HCT116 (cell line): ENCODE data around the gene PTPRA. TPM values are rescaled to one million over a fixed set of nuclear protein-coding genes. Genes with fewer than 3 reads are reported as not detected.

Experiments used
- ATAC-seq: fragments of 200-7000 bp; cut with Tn5 transposase; 2 replicates; pipeline ENCODE4 v1.9.1; 2020; ENCODE audit warnings: mild to moderate bottlenecking, moderate library complexity
- BruUV-seq: library from RNA; stranded (reverse); fragments of 400-500 nt; replicated peaks from 2 replicates; lab custom pipeline; 2021; lab: Mats Ljungman, UMichigan
- CTCF ChIA-PET: fragments of 300-600 bp; sonication (Branson Sonifier 250); formaldehyde crosslinking; loops from one replicate; lab custom pipeline; 2021; ENCODE audit warnings: antibody characterized with exemption; lab: Charles Lee
- POLR2A ChIA-PET: fragments of 300-600, 350-600 bp; sonication (Branson Sonifier 250); formaldehyde crosslinking; loops from one replicate; lab custom pipeline; 2021; ENCODE audit warnings: antibody characterized with exemption; lab: Charles Lee
- RAD21 ChIA-PET, 2 experiments: fragments of 300-600 bp; sonication (Branson Sonifier 250); formaldehyde crosslinking; loops; one replicate each; lab custom pipeline; 2023; ENCODE audit warnings: low total read pairs in 2 of 2; ENCODE audit not compliant: uncharacterized antibody in 2 of 2, unreplicated experiment in 2 of 2, low non-redundant PET in 1 of 2; lab: Charles Lee
- DNase-seq: peaks from one replicate; pipeline ENCODE4 v3.0.0-alpha.2; 2010; ENCODE audit warnings: low read depth, low spot score
- H2AFZ ChIP-seq: fragments of 200-600 bp; shearing (Covaris generic), sonication (generic); 2 replicates; pipeline ENCODE4 v1.6.1; 2017; ENCODE audit warnings: low read depth, mixed run types, mixed read lengths, antibody characterized with exemption, low read length; ENCODE audit not compliant: poor library complexity, severe bottlenecking
- H3K27ac ChIP-seq: 2 replicates; pipeline ENCODE4 v1.5.1; 2012; ENCODE audit warnings: low read depth, low read length
- H3K27me3 ChIP-seq: fragments of 200-600 bp; sonication (generic); 2 replicates; pipeline ENCODE4 v1.6.1; 2016; ENCODE audit warnings: mixed run types, low read length, mixed read lengths; ENCODE audit not compliant: insufficient read depth
- H3K36me3 ChIP-seq, 2 experiments: fragments of 200-500 bp in 1 of 2; fragments of 200-600 bp in 1 of 2; sonication (Bioruptor generic) in 1 of 2; sonication (generic) in 1 of 2; 2 replicates each; pipeline versions ENCODE4 v1.5.1 to v1.6.1; 2014 to 2016; ENCODE audit warnings: low read length in 2 of 2, inconsistent platforms in 1 of 2, mixed read lengths in 1 of 2, mixed run types in 1 of 2; ENCODE audit not compliant: insufficient read depth in 2 of 2, control insufficient read depth in 1 of 2
- H3K4me1 ChIP-seq, 2 experiments: fragments of 200-600 bp in 1 of 2; sonication (generic) in 1 of 2; 2 replicates each; pipeline versions ENCODE4 v1.5.1 to v1.6.1; 2012 to 2017; ENCODE audit warnings: low read length in 2 of 2, inconsistent platforms in 1 of 2, mild to moderate bottlenecking in 1 of 2, mixed read lengths in 1 of 2, mixed run types in 1 of 2, moderate library complexity in 1 of 2; ENCODE audit not compliant: insufficient read depth in 2 of 2, control insufficient read depth in 1 of 2
- H3K4me2 ChIP-seq: fragments of 200-600 bp; sonication (generic); 2 replicates; pipeline ENCODE4 v1.6.1; 2017; ENCODE audit warnings: mixed run types, low read length, mixed read lengths
- H3K4me3 ChIP-seq, 2 experiments: fragments of 200-600 bp in 1 of 2; sonication (generic) in 1 of 2; replicated peaks in 1 of 2; 2 replicates each; pipeline ENCODE4 v1.5.1; 2011 to 2016; ENCODE audit warnings: low read length in 2 of 2, control low read depth in 1 of 2, low read depth in 1 of 2, mild to moderate bottlenecking in 1 of 2, mixed read lengths in 1 of 2, mixed run types in 1 of 2
- H3K79me2 ChIP-seq: fragments of 200-600 bp; sonication (generic); 2 replicates; pipeline ENCODE4 v1.6.1; 2017; ENCODE audit warnings: mild to moderate bottlenecking, mixed run types, low read length, moderate library complexity, mixed read lengths; ENCODE audit not compliant: insufficient read depth
- H3K9ac ChIP-seq: fragments of 200-600 bp; sonication (generic); 2 replicates; pipeline ENCODE4 v1.6.1; 2016; ENCODE audit warnings: low read length, mixed read lengths
- H3K9me2 ChIP-seq: fragments of 200-600 bp; sonication (generic), shearing (Covaris generic); 2 replicates; pipeline ENCODE4 v1.6.1; 2017; ENCODE audit warnings: mixed run types, mild to moderate bottlenecking, moderate library complexity; ENCODE audit not compliant: insufficient read depth
- H3K9me3 ChIP-seq, 2 experiments: fragments of 200-500 bp in 1 of 2; fragments of 200-600 bp in 1 of 2; sonication (Bioruptor generic) in 1 of 2; sonication (generic) in 1 of 2; 2 replicates each; pipeline ENCODE4 v1.6.1; 2014 to 2017; ENCODE audit warnings: low read length in 2 of 2, mixed read lengths in 2 of 2, inconsistent platforms in 1 of 2, low read depth in 1 of 2, mild to moderate bottlenecking in 1 of 2, mixed run types in 1 of 2, moderate library complexity in 1 of 2; ENCODE audit not compliant: control insufficient read depth in 1 of 2, insufficient read depth in 1 of 2
- H4K20me1 ChIP-seq: fragments of 200-600 bp; sonication (generic), shearing (Covaris generic); 2 replicates; pipeline ENCODE4 v1.6.1; 2017; ENCODE audit warnings: mixed run types, mild to moderate bottlenecking, moderate library complexity; ENCODE audit not compliant: insufficient read depth
- CBX3 ChIP-seq: IDR thresholded peaks from 2 replicates; pipeline ENCODE4 v1.6.1; 2012; ENCODE audit warnings: low read depth
- ELF1 ChIP-seq: IDR thresholded peaks from 2 replicates; pipeline ENCODE4 v1.6.1; 2012; ENCODE audit warnings: low read depth, borderline replicate concordance
- EZH2 ChIP-seq: fragments of 200-600 bp; sonication (generic); IDR thresholded peaks from 2 replicates; pipeline ENCODE4 v1.6.1; 2017; ENCODE audit warnings: antibody characterized with exemption, mixed run types
- EZH2phosphoT487 ChIP-seq: fragments of 200-600 bp; IDR thresholded peaks from 2 replicates; pipeline ENCODE4 v1.6.1; 2018; ENCODE audit warnings: antibody characterized with exemption, borderline replicate concordance
- JUND ChIP-seq: IDR thresholded peaks from 2 replicates; pipeline ENCODE4 v1.6.1; 2012
- MAX ChIP-seq: IDR thresholded peaks from 2 replicates; pipeline ENCODE4 v1.6.1; 2012
- POLR2A ChIP-seq: IDR thresholded peaks from 2 replicates; pipeline ENCODE4 v1.7.0; 2011; ENCODE audit warnings: borderline replicate concordance; ENCODE audit not compliant: insufficient read depth, insufficient read length; ENCODE audit errors: extremely low read depth
- RAD21 ChIP-seq: IDR thresholded peaks from 2 replicates; pipeline ENCODE4 v1.6.1; 2012; ENCODE audit warnings: low read depth, mild to moderate bottlenecking
- SRF ChIP-seq: IDR thresholded peaks from 2 replicates; pipeline ENCODE4 v1.6.1; 2012; ENCODE audit warnings: low read depth
- TCF7L2 ChIP-seq: IDR thresholded peaks from 2 replicates; pipeline ENCODE4 v1.7.0; 2011; ENCODE audit warnings: borderline replicate concordance, inconsistent platforms; ENCODE audit not compliant: insufficient read depth, insufficient read length; ENCODE audit errors: extremely low read depth
- YY1 ChIP-seq: IDR thresholded peaks from 2 replicates; pipeline ENCODE4 v1.6.1; 2011; ENCODE audit warnings: low read length, low read depth, moderate library complexity, mild to moderate bottlenecking; ENCODE audit not compliant: insufficient replicate concordance; ENCODE audit errors: extremely low read depth
- ZBTB33 ChIP-seq: IDR thresholded peaks from 2 replicates; pipeline ENCODE4 v1.6.1; 2011; ENCODE audit warnings: mild to moderate bottlenecking, low read length, moderate library complexity; ENCODE audit not compliant: insufficient replicate concordance; ENCODE audit errors: extremely low read depth
- ZNF274 ChIP-seq: fragments of 200-500 bp; sonication (Bioruptor generic); IDR thresholded peaks from 2 replicates; pipeline ENCODE4 v1.6.1; 2014; ENCODE audit warnings: mild to moderate bottlenecking, low read depth, low read length, inconsistent platforms
- intact Hi-C: fragments of 100-400 bp; cut with micrococcal nuclease; formaldehyde crosslinking; loops from 2 replicates; pipeline ENCODE4 v1.10.0; 2022
- total RNA-seq: library from RNA; stranded (reverse); gene quantifications from one replicate; pipeline ENCODE4 v1.2.1, GENCODE V29; 2021; ENCODE audit not compliant: unreplicated experiment

Gene PTPRA
- total RNA-seq, 1 experiment from 2014 or later = 44.6 TPM

GRCh38 chr20:2887715-2888114, 14.4 kb downstream of the PTPRA start:
- Histone ChIP-seq H3K36me3 (no peaks in the 10 kb centered on the region), H3K9me3 (no peaks in the 10 kb centered on the region), H3K9me2 (no peaks in the 10 kb centered on the region), H3K4me2 (no peak overlapping the region)
- DNase-seq (no peak), ATAC-seq (no peak)
- intact Hi-C loops = no loop called here
- RAD21 ChIA-PET = no interaction called here
- no peak for TF ChIP-seq EZH2
- no peak for TF ChIP-seq RAD21
- TF ChIP-seq TCF7L2 = no peak
- TF ChIP-seq ZNF274 = no peak
- no peak for TF ChIP-seq CBX3
- no peak for TF ChIP-seq JUND
- TF ChIP-seq EZH2phosphoT487 = no peak
- no peak for TF ChIP-seq POLR2A
- TF ChIP-seq ZBTB33 = no peak
- no peak for TF ChIP-seq MAX
- TF ChIP-seq YY1 = no peak
- TF ChIP-seq SRF = no peak
- no peak for TF ChIP-seq ELF1
- TF ChIP-seq, all 23 proteins: peak for 0
- CTCF ChIA-PET = no interaction called here
- no peak overlapping the region for H3K4me3 ChIP-seq
- BruUV-seq = no TSS peak
- POLR2A ChIA-PET = no interaction called here
- peaks cover 0 to 15% of the 10 kb centered on the region in 2 experiments; a peak in 2 of 4 replicates for H3K4me1 ChIP-seq
- H3K27me3 ChIP-seq = no peaks in the 10 kb centered on the region
- H3K79me2 ChIP-seq = peaks cover 91% of the 10 kb centered on the region
- no peak overlapping the region for H2AFZ ChIP-seq
- no peak overlapping the region for H3K27ac ChIP-seq
- no peak overlapping the region for H3K9ac ChIP-seq
- no peaks in the 10 kb centered on the region for H4K20me1 ChIP-seq
